BLaER1 (cell line): Measurements from ENCODE around the gene TERF2IP.

Experiments
- H3K27ac ChIP-seq: shearing (Covaris generic); formaldehyde crosslinking; 2 replicates; pipeline ENCODE4 v1.8.1; 2022
- H3K27me3 ChIP-seq: shearing (Covaris generic); formaldehyde crosslinking; 2 replicates; pipeline ENCODE4 v1.8.1; 2022
- H3K36me3 ChIP-seq: shearing (Covaris generic); formaldehyde crosslinking; 2 replicates; pipeline ENCODE4 v1.8.1; 2022
- H3K4me1 ChIP-seq: shearing (Covaris generic); formaldehyde crosslinking; 2 replicates; pipeline ENCODE4 v1.8.1; 2022
- H3K4me2 ChIP-seq: shearing (Covaris generic); formaldehyde crosslinking; 2 replicates; pipeline ENCODE4 v1.8.1; 2022
- H3K4me3 ChIP-seq: shearing (Covaris generic); formaldehyde crosslinking; 2 replicates; pipeline ENCODE4 v1.8.1; 2022
- H3K9ac ChIP-seq: shearing (Covaris generic); formaldehyde crosslinking; 2 replicates; pipeline ENCODE4 v1.8.1; 2022
- H3K9me3 ChIP-seq: shearing (Covaris generic); formaldehyde crosslinking; 2 replicates; pipeline ENCODE4 v1.8.1; 2022
- H4K20me1 ChIP-seq: shearing (Covaris generic); formaldehyde crosslinking; 2 replicates; pipeline ENCODE4 v1.8.1; 2022
- Cebpa-rat ChIP-seq: shearing (Covaris generic); IDR thresholded peaks from 2 replicates; pipeline ENCODE4 v1.8.1; 2022

The TERF2IP gene

GRCh38 chr16:75660726-75661302 is 13.2 kb downstream of the TERF2IP start:
- no peak overlapping the region for H3K4me2 ChIP-seq
- H3K27me3 ChIP-seq = no peaks in the 10 kb centered on the region
- no peak for TF ChIP-seq Cebpa-rat
- no peaks in the 10 kb centered on the region for H3K4me1 ChIP-seq
- H3K36me3 ChIP-seq = peaks cover 59% of the 10 kb centered on the region
- H3K9me3 ChIP-seq = 0 out of 2 replicates have a peak, but pooled peaks cover 4% of the 10 kb centered on the region
- H4K20me1 ChIP-seq = peaks cover 35% of the 10 kb centered on the region
- no peak overlapping the region for H3K9ac ChIP-seq
- H3K4me3 ChIP-seq = no peak overlapping the region
- H3K27ac ChIP-seq = no peak overlapping the region

GRCh38 chr16:75667503-75667902 is 19.9 kb downstream of the TERF2IP start:
- H3K9ac ChIP-seq = no peak overlapping the region
- no peaks in the 10 kb centered on the region for H3K27me3 ChIP-seq
- no peak overlapping the region for H3K27ac ChIP-seq
- H4K20me1 ChIP-seq = no peaks in the 10 kb centered on the region
- 0 out of 2 replicates have a peak, but pooled peaks cover 4% of the 10 kb centered on the region for H3K9me3 ChIP-seq
- no peaks in the 10 kb centered on the region for H3K36me3 ChIP-seq
- no peaks in the 10 kb centered on the region for H3K4me1 ChIP-seq
- TF ChIP-seq Cebpa-rat = no peak
- no peak overlapping the region for H3K4me3 ChIP-seq
- H3K4me2 ChIP-seq = no peak overlapping the region

- Histone ChIP-seq H3K4me2 (no peak within 1 kb of the TSS), H3K9me3 (no peaks in the 10 kb centered on the region), H3K4me1 (no peaks in the 10 kb centered on the region), H3K9ac (no peak within 1 kb of the TSS), H3K27ac (no peak within 1 kb of the TSS), H3K27me3 (no peaks in the 10 kb centered on the region), H4K20me1 (no peaks in the 10 kb centered on the region), H3K36me3 (no peaks in the 10 kb centered on the region), H3K4me3 (no peak within 1 kb of the TSS)
- no peak for TF ChIP-seq Cebpa-rat
Observed at GRCh38 chr16:75676909-75677308, 29.3 kb downstream of the TERF2IP start, which contains the start of gene CPHXL2. Gene CPHXL2 (minus strand): TSS chr16:75677009. CDS start chr16:75676999, 10 bp downstream.

GRCh38 chr16:75679366-75679765 is 31.8 kb downstream of the TERF2IP start:
- Histone ChIP-seq H3K4me1 (no peaks in the 10 kb centered on the region), H3K4me2 (no peak overlapping the region), H3K36me3 (0 out of 2 replicates have a peak, but pooled peaks cover 4% of the 10 kb centered on the region), H3K27ac (no peak overlapping the region), H3K9me3 (peaks cover 23% of the 10 kb centered on the region), H3K27me3 (no peaks in the 10 kb centered on the region), H4K20me1 (no peaks in the 10 kb centered on the region), H3K4me3 (no peak overlapping the region), H3K9ac (no peak overlapping the region)
- no peak for TF ChIP-seq Cebpa-rat

GRCh38 chr16:75682308-75682707 is 34.7 kb downstream of the TERF2IP start:
- Histone ChIP-seq H3K36me3 (0 out of 2 replicates have a peak, but pooled peaks cover 7% of the 10 kb centered on the region), H3K4me1 (no peaks in the 10 kb centered on the region), H3K9ac (no peak overlapping the region), H3K27me3 (no peaks in the 10 kb centered on the region), H4K20me1 (no peaks in the 10 kb centered on the region), H3K9me3 (peaks cover 38% of the 10 kb centered on the region), H3K4me3 (no peak overlapping the region), H3K27ac (no peak overlapping the region), H3K4me2 (no peak overlapping the region)
- TF ChIP-seq Cebpa-rat = no peak

GRCh38 chr16:75687361-75687760 is 39.8 kb downstream of the TERF2IP start:
- peaks cover 60% of the 10 kb centered on the region for H3K9me3 ChIP-seq
- H3K4me2 ChIP-seq = no peak overlapping the region
- TF ChIP-seq Cebpa-rat = no peak
- H3K4me3 ChIP-seq = no peak overlapping the region
- no peaks in the 10 kb centered on the region for H4K20me1 ChIP-seq
- no peaks in the 10 kb centered on the region for H3K4me1 ChIP-seq
- H3K27ac ChIP-seq = no peak overlapping the region
- no peak overlapping the region for H3K9ac ChIP-seq
- 0 out of 2 replicates have a peak, but pooled peaks cover 7% of the 10 kb centered on the region for H3K36me3 ChIP-seq
- no peaks in the 10 kb centered on the region for H3K27me3 ChIP-seq

GRCh38 chr16:75695708-75696107 is 48.1 kb downstream of the TERF2IP start:
- no peaks in the 10 kb centered on the region for H3K4me1 ChIP-seq
- no peak overlapping the region for H3K9ac ChIP-seq
- no peak for TF ChIP-seq Cebpa-rat
- no peaks in the 10 kb centered on the region for H4K20me1 ChIP-seq
- no peaks in the 10 kb centered on the region for H3K36me3 ChIP-seq
- no peak overlapping the region for H3K4me3 ChIP-seq
- no peak overlapping the region for H3K4me2 ChIP-seq
- no peaks in the 10 kb centered on the region for H3K27me3 ChIP-seq
- H3K9me3 ChIP-seq = 0 out of 2 replicates have a peak, but pooled peaks cover 3% of the 10 kb centered on the region
- no peak overlapping the region for H3K27ac ChIP-seq

- TF ChIP-seq Cebpa-rat = no peak
- H3K4me1 ChIP-seq = no peaks in the 10 kb centered on the region
- no peak overlapping the region for H3K27ac ChIP-seq
- H3K9me3 ChIP-seq = no peaks in the 10 kb centered on the region
- no peak overlapping the region for H3K9ac ChIP-seq
- H3K36me3 ChIP-seq = no peaks in the 10 kb centered on the region
- H3K4me3 ChIP-seq = no peak overlapping the region
- no peak overlapping the region for H3K4me2 ChIP-seq
- no peaks in the 10 kb centered on the region for H4K20me1 ChIP-seq
- H3K27me3 ChIP-seq = no peaks in the 10 kb centered on the region
Observed at GRCh38 chr16:75697571-75697970, 50.0 kb downstream of the TERF2IP start.

- H3K27me3 ChIP-seq = no peaks in the 10 kb centered on the region
- no peak within 1 kb of the TSS for H3K4me3 ChIP-seq
- H3K36me3 ChIP-seq = no peaks in the 10 kb centered on the region
- no peaks in the 10 kb centered on the region for H4K20me1 ChIP-seq
- no peak for TF ChIP-seq Cebpa-rat
- H3K9ac ChIP-seq = no peak within 1 kb of the TSS
- H3K9me3 ChIP-seq = no peaks in the 10 kb centered on the region; the same call in 1 of the 2 replicates
- H3K4me1 ChIP-seq = no peaks in the 10 kb centered on the region
- no peak within 1 kb of the TSS for H3K4me2 ChIP-seq
- no peak within 1 kb of the TSS for H3K27ac ChIP-seq
Observed at GRCh38 chr16:75701361-75701760, 53.8 kb downstream of the TERF2IP start, which contains the start of gene DUXB. Gene DUXB (minus strand): TSS chr16:75701461. CDS start chr16:75701418, 43 bp downstream.

- no peak overlapping the region for H3K27ac ChIP-seq
- H3K9ac ChIP-seq = no peak overlapping the region
- no peaks in the 10 kb centered on the region for H3K27me3 ChIP-seq
- no peaks in the 10 kb centered on the region for H3K36me3 ChIP-seq
- peaks cover 2% of the 10 kb centered on the region; the same call in 1 of the 2 replicates for H3K9me3 ChIP-seq
- H3K4me2 ChIP-seq = no peak overlapping the region
- no peaks in the 10 kb centered on the region for H3K4me1 ChIP-seq
- no peak for TF ChIP-seq Cebpa-rat
- H3K4me3 ChIP-seq = no peak overlapping the region
- H4K20me1 ChIP-seq = no peaks in the 10 kb centered on the region
Observed at GRCh38 chr16:75702242-75702641, 54.7 kb downstream of the TERF2IP start.
